ENCODE data around the gene IRGC. TPM values are rescaled to one million over a fixed set of nuclear protein-coding genes. Genes with fewer than 3 reads are reported as not detected.

Gene IRGC
- total and polyA plus RNA-seq, 2 of the 13 experiments (the other 11 are each of a cell fraction or from before 2014, with no cell fraction given) = not detected

- intact Hi-C loops (cut with micrococcal nuclease; ENCODE audit: unreplicated experiment) = no loop called here
- H2AFZ ChIP-seq (ENCODE audit: low read length) = no peak overlapping the region
- no peak overlapping the region for H3K9ac ChIP-seq (ENCODE audit: insufficient read depth, low read depth, low read length)
- H3K4me3 ChIP-seq (replicated peaks in 1 of 3; ENCODE audit: insufficient read depth in 1 of 3, low read depth in 2 of 3, low read length in 3 of 3) = no peak overlapping the region
- no peak for TF ChIP-seq PLSCR1 (CRISPR knock-in tag; IDR thresholded peaks at IDR 0.05; ENCODE audit: borderline replicate concordance)
- TF ChIP-seq ZNF230 (CRISPR knock-in tag; IDR thresholded peaks at IDR 0.05) = no peak
- no peak for TF ChIP-seq GMEB2 (CRISPR knock-in tag; IDR thresholded peaks at IDR 0.05; ENCODE audit: low read depth)
- TF ChIP-seq ZNF737 (CRISPR knock-in tag; IDR thresholded peaks at IDR 0.05; ENCODE audit: borderline replicate concordance) = no peak
- TF ChIP-seq IKZF5 (CRISPR knock-in tag; IDR thresholded peaks at IDR 0.05) = no peak
- TF ChIP-seq ZBED4 (CRISPR knock-in tag; IDR thresholded peaks at IDR 0.05; ENCODE audit: borderline replicate concordance) = no peak
- H3K4me1 ChIP-seq (ENCODE audit: insufficient read depth, low read length) = peaks cover 24% of the 10 kb centered on the region
- H4K20me1 ChIP-seq (ENCODE audit: insufficient read depth, low read length) = no peaks in the 10 kb centered on the region
- no peaks in the 10 kb centered on the region for H3K79me2 ChIP-seq (ENCODE audit: insufficient read depth, low read length)
- ATAC-seq (no peak), DNase-seq (ENCODE audit: low spot score) (no peak), FAIRE-seq (no peak)
- ChIA-PET POLR2A (interaction anchor here (1.2 kb wide), 1 partner anchor 81 kb away, joined by 3 read pairs; the partner anchor contains the start of gene SMG9), CTCF (ENCODE audit: low intra/inter-chr PET ratio, low total read pairs) (no interaction called here)
- no peaks in the 10 kb centered on the region for H3K9me3 ChIP-seq (ENCODE audit: low read length)
- no peak overlapping the region for H3K4me2 ChIP-seq (ENCODE audit: low read depth, low read length)
- H3K27me3 ChIP-seq (ENCODE audit: control insufficient read depth in 1 of 2, insufficient read depth in 2 of 2, low read length in 2 of 2) = peaks cover 0 to 19% of the 10 kb centered on the region in 2 experiments; a peak in 3 of 5 replicates
- BruUV-seq (replicated peaks) = no TSS peak
- H3K36me3 ChIP-seq (replicated peaks in 1 of 2; ENCODE audit: control insufficient read depth in 1 of 2, insufficient read depth in 2 of 2, low read length in 2 of 2) = no peaks in the 10 kb centered on the region
- 72% methylated on average over 8 of the region's 8 CpGs for WGBS (ENCODE audit: low lambda C conversion rate)
- in situ Hi-C loops (cut with HindIII; ENCODE audit: extremely low pct_ligation_motif_present, low pct_unique_long_range_greater_than_20kb) = no loop called here
- no peak overlapping the region for H3K27ac ChIP-seq (ENCODE audit: extremely low read length, insufficient read depth, low read length)
Measured at GRCh38 chr19:43674183-43674582, 41.7 kb upstream of the IRGC start.

All from HepG2 (cell line).